Measurements from ENCODE around the gene TRAF2. TPM values are rescaled to one million over a fixed set of nuclear protein-coding genes. Genes with fewer than 3 reads are reported as not detected.
A peak's percentile ranks its signal among the peaks of the same experiment; 100 is the strongest.

Gene TRAF2
- total RNA-seq, 2 donors from 2014 or later, result 23.7 to 25.3 TPM

DNA sequence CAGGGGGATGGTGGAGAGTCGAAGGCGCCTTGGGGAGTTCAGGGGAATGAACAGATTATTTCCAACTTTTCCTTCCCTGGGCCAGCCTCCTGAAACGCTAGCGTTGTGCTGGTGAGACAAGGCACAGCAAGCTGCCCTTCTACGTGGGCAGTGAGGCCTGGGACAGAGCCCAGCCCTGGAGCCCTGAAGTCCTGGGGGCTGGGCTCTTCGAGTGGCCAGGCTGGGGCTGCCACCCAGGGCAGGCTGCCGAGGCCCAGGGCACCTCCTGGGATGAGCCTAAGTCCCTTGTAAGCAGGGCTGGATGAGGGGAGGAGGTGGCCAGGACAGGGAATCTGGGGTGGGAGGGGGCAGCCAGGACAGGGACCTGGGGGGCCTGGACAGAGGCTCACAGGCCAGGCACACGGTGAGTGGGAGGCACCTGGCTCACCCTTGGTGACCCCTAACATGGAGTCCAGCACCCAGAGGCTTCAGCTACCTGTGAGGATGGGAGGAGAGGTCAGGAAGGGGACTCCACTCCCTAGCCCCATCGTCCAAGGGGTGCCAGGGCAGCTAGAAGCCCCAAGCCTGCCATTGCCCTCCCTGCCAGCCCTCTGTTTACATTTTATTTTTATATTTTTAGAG, 64.5 kb downstream of the TRAF2 start:
- ATAC-seq, result peak; percentile 17
- intact Hi-C loops (cut with DNase I, micrococcal nuclease), result no loop called here
- DNase-seq, result no peak

- no peak for ATAC-seq
- intact Hi-C loops (cut with DNase I, micrococcal nuclease), result no loop called here
- peak in 1 of 2 donors; percentile 74 for DNase-seq
Observed at GRCh38 chr9:136951541-136952320, 65.4 kb downstream of the TRAF2 start, which contains the start of gene LCN12. LCN12 (plus strand) TSS chr9:136952273; CDS start chr9:136952328, 55 bp downstream.

DNA sequence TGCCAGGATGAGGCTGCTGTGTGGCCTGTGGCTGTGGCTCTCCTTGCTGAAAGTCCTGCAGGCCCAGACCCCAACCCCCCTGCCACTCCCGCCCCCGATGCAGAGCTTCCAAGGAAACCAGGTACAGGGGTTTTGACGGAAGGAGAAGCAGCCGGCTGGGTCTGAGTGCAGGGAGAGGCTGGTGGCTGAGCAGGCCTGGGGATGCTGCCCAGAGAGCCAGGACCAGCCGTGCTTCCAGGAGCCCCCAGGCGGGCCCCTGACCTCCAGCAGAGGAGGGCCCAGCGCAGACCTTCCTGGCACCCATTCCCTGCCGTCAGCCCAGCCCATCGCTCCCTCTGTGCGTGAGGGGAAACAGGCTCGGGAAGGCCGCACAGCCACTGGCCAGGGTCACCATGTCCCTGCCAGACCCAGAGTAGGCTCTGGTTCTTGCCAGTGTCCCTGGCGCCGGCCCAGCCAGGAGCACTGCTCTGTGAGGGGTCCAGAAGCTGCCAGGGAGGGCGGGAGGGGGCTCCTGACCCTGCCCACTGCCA, 66.1 kb downstream of the TRAF2 start:
- no peak for ATAC-seq
- intact Hi-C loops (cut with DNase I, micrococcal nuclease), result no loop called here
- no peak for DNase-seq

DNA sequence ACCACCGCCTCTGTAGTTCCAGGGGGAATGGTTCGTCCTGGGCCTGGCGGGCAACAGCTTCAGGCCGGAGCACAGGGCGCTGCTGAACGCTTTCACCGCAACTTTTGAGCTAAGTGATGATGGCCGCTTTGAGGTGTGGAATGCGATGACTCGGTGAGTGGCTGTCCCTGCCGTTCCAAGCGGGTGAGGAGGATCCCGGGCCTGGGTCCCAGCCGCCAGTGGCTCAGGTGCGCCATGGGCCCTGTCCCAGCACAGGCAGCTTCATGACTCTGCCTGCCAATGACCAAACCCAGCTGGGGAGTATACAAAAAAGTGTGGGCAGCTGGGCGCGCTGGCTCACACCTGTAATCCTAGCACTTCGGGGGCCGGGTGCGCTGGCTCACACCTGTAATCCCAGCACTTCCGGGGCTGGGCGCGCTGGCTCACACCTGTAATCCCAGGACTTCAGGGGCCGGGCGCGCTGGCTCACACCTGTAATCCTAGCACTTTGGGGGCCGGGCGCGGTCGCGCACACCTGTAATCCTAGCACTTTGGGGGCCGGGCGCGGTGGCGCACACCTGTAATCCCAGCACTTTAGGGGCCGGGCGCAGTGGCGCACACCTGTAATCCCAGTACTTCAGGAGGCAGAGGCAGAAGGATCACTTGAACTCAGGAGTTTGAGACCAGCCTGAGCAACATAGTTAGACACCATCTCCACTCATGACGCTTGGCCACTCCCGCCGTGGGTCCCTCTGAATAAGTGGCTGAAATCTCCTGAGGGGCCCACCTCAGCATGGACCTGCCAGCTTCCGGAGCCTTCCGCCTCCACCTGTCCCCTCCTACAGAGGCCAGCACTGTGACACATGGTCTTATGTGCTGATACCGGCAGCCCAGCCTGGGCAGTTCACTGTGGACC, 66.8 kb downstream of the TRAF2 start:
- no peak for DNase-seq
- intact Hi-C loops (cut with DNase I, micrococcal nuclease), result no loop called here

GRCh38 chr9:136953771-136954269, 67.5 kb downstream of the TRAF2 start:
- no peak for ATAC-seq

More for the DNA sequence above, 66.8 kb downstream of the TRAF2 start:
- ATAC-seq, result no peak

DNA sequence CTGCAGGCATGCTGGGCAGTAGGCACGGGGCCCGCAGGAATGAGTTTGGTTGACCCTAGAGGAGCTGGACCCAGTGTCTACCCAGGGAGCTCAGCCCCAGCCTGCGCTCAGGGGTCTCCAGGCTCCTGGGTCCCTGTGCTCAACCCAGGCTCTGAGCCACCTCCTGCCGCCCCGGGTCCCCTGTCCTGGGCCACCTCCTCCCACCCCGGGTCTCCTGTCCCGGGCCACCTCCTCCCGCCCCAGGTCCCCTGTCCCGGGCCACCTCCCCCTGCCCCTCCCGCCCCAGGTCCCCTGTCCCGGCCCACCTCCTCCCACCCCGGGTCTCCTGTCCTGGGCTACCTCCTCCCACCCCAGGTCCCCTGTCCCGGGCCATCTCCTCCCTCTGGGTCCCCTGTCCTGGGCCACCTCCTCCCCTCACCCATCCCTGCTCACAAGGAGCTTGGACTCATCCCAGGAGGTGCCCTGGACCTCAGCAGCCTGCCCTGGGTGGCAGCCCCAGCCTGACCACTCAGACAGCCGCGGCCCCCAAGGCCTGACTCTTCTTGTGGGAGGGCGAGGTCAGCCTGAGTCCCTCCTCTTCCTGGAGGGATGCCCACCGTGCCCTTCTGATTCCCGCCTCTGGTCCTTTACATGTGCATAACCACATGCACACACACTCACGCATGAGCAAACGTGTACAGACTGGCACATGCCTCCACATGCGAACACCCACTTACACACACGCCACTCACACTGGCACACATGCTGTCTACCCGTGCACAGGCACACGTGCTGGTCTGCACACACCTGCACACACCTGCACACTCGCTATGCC, 68.2 kb downstream of the TRAF2 start:
- intact Hi-C loops (cut with DNase I, micrococcal nuclease), result no loop called here
- DNase-seq (no peak), ATAC-seq (no peak)

More at GRCh38 chr9:136953771-136954269, 67.5 kb downstream of the TRAF2 start:
- intact Hi-C loops (cut with DNase I, micrococcal nuclease), result no loop called here
- no peak for DNase-seq

DNA sequence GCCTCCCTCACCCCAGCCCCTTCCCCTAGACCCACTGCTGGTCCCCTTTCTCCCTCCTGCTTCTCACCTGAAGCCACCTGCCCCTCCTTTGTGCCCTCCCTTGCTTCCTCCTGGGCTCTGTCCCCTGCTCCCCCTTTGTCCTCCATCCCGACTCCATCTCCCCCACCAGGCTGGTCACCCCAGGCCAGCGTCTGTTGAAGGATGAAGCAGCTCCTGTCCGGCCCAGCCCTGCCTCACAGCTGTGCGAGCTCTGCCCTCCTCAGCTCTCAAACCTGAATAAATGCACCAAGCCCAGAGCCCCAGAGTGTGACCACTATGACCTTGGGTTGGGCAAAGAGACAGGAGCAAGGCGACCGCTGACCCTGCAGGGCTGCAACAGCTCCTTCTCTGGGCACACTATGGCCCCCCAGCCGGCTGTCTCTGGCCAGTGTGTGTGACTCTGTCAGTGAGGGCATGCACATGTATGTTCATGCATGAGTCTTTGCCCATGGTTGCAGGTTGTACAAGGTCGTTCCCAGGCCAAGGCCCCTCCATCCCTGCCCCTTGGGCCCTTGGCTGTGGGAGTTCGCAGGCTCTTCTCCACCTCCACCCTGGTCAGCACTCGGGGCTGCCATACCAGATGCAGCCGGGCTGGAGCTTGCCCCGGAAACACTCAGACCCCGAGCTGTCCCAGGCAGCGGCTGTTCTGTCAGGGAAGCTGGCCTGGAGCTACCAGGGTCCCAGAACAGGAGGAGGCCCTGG, 69.1 kb downstream of the TRAF2 start:
- DNase-seq, result no peak
- intact Hi-C loops (cut with DNase I, micrococcal nuclease), result no loop called here
- ATAC-seq, result no peak

GRCh38 chr9:136955943-136956335, 69.6 kb downstream of the TRAF2 start:
- intact Hi-C loops (cut with DNase I, micrococcal nuclease), result no loop called here
- no peak for ATAC-seq

GRCh38 chr9:136956604-136957003, 70.3 kb downstream of the TRAF2 start:
- no peak for ATAC-seq
- intact Hi-C loops (cut with DNase I, micrococcal nuclease), result no loop called here

More at GRCh38 chr9:136955943-136956335, 69.6 kb downstream of the TRAF2 start:
- no peak for DNase-seq

DNA sequence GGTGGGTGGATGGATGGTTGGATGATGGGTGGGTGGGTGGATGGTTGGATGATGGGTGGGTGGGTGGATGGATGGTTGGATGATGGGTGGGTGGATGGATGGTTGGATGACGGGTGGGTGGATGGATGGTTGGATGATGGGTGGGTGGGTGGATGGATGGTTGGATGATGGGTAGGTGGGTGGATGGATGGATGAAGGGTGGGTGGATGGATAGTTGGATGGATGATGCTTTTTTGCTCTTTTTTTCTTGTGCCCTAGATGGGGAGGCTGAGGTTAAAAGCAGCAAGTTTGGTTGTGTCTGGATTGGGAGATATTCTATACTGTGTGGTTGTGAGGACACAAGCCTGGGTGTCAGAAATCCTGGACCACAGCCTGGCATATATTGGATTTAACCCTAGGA, 71.1 kb downstream of the TRAF2 start:
- intact Hi-C loops (cut with DNase I, micrococcal nuclease), result no loop called here
- ATAC-seq, result no peak

More at GRCh38 chr9:136956604-136957003, 70.3 kb downstream of the TRAF2 start:
- no peak for DNase-seq

DNA sequence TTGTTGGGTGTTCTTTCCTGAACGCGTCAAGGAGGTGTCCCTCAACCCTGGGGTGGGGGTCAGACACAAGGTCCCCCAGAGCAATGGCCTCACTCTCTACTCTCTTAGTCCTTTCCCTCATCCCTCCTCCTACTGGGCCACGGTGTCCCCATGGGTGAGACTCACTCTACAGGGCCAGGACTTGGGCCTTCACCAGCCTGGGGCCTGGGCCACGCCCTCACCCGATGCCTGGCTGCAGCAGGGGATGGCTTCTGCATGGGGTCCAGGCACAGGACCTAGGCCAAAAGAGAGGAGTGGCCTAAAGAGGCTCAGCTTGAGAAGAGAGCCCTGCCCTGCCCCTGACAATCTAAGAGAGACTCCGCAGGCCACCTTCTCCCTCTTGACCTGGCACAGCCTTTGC, 71.6 kb downstream of the TRAF2 start:
- DNase-seq (no peak), ATAC-seq (no peak)
- intact Hi-C loops (cut with DNase I, micrococcal nuclease), result no loop called here

More for the DNA sequence above, 71.1 kb downstream of the TRAF2 start:
- no peak for DNase-seq

GRCh38 chr9:136958473-136958872, 72.2 kb downstream of the TRAF2 start:
- ATAC-seq (no peak), DNase-seq (no peak)
- intact Hi-C loops (cut with DNase I, micrococcal nuclease), result no loop called here

DNA sequence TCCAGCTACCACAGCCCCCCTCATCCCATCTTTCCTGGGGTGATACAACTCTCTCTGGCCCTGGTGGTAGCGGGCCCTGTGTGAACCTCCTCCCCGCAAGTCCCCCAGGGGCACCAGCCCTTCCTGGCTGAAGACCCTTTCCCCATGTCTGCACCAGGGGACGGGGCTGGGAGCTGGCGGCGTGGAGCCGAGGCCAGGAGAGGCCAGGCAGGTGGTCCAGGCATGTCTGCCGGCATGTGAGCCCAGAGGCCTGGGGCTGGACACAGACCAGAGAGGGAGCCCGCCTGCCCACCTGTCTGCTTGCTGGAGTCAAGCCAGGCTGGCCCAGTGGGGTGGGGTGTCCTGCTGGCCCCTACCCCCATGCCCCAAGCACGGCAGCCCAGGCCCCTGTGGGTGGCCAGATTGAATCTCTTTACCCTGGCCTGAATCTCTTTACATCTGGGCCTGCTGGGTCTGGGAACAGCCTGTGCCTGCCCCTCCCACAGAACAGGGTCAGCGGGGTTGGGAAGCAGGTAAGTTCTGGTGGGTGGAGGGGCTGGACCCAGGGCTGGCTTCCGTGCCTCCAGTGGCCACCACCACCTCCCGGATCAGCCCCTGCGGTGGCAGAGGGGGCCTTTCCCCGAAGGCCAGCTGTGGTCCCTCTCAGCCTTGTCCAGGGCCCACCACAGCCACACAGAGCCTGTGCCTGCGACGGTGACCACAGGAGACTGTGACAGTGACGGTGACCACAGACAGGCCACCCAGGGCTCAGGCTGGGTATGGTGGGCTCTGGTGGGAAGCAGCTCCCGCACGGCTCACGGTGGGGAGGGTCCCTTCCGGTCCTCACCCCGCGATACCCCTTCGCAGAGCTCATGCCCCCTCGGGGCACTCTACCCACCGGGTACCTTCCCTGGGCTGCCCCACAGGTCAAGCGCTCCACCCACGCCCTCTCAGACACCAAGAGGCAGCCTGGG, 72.9 kb downstream of the TRAF2 start:
- no peak for DNase-seq
- intact Hi-C loops (cut with DNase I, micrococcal nuclease), result no loop called here
- no peak for ATAC-seq

- intact Hi-C loops (cut with DNase I, micrococcal nuclease), result no loop called here
- ATAC-seq, result no peak
Observed at GRCh38 chr9:136960212-136960937, 74.1 kb downstream of the TRAF2 start.

GRCh38 chr9:136960938-136961275, 74.6 kb downstream of the TRAF2 start:
- no peak for DNase-seq
- ATAC-seq, result no peak
- intact Hi-C loops (cut with DNase I, micrococcal nuclease), result no loop called here

More at GRCh38 chr9:136960212-136960937, 74.1 kb downstream of the TRAF2 start:
- DNase-seq, result no peak
